D721Med (cell line): ENCODE results near the gene ENOX1.

Experiments used
- DNase-seq: peaks from one replicate; pipeline ENCODE4 v3.0.0; 2011; ENCODE audit warnings: low spot score; ENCODE audit not compliant: insufficient read length
- FAIRE-seq: peaks from 2 replicates; lab custom pipeline; 2011; peaks lifted over from hg19 to GRCh38; lab: Jason Lieb, UNC
- TF ChIP-seq, protein P1 (sequence below): IDR thresholded peaks from 2 replicates; pipeline ENCODE4 v1.5.1; 2012; ENCODE audit warnings: mild to moderate bottlenecking, control low read depth; ENCODE audit not compliant: insufficient read depth; ENCODE audit errors: missing control alignments

Gene ENOX1

DNA sequence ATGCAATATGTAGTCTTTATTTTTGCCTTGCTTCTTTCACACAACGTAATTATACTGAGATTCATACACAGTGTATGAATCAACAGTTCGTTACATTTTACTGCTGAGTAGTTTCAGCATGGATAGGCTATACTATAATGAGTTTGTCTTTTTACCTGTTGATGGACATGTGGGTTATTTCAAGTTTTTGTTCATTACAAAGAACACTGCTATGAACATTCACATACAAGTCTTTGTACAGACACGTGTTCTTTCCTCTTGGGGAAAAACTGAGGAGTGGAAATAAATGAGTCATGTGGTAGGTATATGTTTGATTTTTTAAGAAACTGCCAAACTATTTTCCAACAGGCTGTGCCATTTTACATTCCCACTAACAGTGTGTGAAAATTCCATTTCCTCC lies 35.1 kb downstream of the ENOX1 start:
- DNase-seq (no peak), FAIRE-seq (no peak)
- TF ChIP-seq, protein P1, sequence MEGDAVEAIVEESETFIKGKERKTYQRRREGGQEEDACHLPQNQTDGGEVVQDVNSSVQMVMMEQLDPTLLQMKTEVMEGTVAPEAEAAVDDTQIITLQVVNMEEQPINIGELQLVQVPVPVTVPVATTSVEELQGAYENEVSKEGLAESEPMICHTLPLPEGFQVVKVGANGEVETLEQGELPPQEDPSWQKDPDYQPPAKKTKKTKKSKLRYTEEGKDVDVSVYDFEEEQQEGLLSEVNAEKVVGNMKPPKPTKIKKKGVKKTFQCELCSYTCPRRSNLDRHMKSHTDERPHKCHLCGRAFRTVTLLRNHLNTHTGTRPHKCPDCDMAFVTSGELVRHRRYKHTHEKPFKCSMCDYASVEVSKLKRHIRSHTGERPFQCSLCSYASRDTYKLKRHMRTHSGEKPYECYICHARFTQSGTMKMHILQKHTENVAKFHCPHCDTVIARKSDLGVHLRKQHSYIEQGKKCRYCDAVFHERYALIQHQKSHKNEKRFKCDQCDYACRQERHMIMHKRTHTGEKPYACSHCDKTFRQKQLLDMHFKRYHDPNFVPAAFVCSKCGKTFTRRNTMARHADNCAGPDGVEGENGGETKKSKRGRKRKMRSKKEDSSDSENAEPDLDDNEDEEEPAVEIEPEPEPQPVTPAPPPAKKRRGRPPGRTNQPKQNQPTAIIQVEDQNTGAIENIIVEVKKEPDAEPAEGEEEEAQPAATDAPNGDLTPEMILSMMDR, result no peak

DNA sequence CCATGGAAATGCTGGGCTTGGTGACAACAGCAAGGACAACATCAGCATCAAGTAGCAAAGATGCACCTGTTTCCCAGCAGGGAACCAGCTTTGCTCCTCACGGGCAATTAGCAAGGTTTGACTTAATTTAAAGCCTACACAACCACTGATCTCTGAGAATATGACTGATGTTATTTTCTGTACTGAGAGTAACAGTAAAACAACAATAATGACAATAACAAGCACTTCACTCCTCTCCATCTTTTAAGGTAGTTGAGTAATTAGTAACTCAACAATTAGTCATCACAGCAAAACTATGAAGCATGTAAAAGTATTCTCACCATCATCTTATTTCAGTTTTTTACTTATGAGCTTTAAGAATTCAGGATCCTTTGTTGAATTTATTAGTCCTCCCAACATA lies 37.3 kb downstream of the ENOX1 start:
- TF ChIP-seq, protein P1, result no peak
- DNase-seq (no peak), FAIRE-seq (no peak)

DNA sequence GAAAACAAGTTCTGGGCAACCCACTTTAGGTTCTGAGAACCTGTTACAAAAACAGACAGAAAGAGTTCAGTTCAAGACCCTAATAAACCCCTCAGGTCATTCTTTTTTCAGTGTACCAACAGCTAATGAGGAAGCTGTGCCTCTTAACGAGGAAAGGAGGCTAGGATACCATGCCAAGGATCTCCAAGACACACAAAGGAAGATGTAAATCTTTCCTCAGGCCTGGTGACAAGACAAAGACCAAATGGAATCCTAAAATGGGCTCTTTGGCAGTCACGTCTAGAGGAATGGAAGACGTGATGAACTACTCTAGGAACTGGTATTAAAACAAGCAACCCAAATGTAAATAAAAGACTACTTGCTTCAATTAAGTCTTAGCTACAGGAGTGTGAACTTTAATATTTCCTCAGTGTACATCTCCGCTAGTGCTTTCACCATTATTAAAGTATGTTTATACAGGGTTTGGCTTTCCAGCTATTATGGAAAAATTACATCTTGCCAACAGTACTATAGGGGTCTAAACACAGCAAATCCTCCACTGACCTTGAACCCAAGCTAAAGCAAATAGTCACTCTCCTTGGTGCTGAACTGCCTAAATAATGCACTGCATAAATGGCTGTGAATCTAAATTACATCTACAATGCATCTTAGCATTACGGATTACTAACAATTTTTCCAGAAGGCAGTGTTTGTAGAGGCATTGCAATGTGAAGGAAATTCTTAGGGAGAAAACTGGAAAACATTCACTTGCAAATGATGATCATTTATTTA lies 42.3 kb downstream of the ENOX1 start:
- TF ChIP-seq, protein P1, result no peak
- no peak for DNase-seq
- FAIRE-seq, result no peak

DNA sequence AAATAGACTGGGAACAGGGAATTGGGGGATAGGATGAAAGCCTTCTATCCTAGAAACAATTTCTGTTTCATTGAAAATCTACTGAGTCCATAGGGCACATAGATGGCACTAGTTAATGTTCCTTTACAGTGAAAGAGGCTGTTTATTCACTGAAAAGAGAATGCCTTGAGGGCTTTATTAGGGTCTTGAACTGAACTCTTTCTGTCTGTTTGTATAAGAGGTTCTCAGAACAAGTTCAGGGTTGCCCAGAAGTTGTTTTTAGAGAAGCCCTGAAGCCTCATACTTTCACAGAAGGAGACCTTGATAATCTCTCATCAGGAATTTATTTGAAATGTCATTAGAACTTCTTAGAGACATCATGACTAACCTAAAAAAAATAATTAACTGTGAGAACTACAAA lies 43.9 kb downstream of the ENOX1 start:
- FAIRE-seq, result no peak
- no peak for DNase-seq
- TF ChIP-seq, protein P1, result no peak

DNA sequence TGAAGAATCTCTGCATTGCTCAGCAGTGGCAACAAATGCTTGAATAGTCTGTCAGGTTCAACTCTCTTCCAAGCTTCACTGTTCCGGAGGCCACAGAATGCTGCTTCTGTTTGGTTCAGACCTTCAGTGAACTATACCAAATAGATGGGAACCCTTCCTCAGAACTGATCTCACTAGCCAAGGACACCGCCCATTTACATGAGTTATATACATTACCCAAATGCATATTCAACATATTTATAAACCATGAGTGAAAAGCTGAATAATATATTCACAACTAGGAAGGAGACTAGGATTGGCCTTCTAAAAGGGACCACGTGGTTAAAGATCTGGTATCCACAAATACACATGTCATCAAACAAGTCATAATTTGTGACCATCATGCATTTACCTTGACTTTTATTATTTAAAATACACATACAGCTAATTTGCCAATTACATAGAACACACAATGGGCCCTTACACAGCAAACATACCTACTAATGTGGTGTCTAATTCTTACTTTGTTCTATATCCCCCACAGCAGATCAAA lies 49.3 kb downstream of the ENOX1 start:
- TF ChIP-seq, protein P1, result no peak
- DNase-seq, result no peak
- no peak for FAIRE-seq

DNA sequence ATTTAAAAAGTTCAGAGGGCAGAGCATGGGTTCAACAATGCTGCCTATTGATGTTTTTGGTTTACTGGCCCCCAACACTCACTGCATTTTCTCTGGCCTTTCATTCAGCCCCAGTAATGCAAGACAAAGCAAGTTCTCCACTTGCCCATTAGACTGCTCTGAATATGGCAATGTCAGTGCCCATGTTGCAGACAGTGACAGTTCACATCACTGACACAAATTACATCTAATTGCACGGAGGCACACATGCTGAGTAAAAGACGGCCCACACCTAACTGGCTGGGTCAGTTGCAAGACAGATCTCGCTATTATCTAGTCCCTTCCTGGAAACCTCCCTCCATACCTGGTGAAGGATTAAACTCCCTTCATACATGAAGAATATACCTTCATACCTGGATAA lies 54.0 kb downstream of the ENOX1 start:
- TF ChIP-seq, protein P1, result no peak
- DNase-seq (no peak), FAIRE-seq (no peak)

DNA sequence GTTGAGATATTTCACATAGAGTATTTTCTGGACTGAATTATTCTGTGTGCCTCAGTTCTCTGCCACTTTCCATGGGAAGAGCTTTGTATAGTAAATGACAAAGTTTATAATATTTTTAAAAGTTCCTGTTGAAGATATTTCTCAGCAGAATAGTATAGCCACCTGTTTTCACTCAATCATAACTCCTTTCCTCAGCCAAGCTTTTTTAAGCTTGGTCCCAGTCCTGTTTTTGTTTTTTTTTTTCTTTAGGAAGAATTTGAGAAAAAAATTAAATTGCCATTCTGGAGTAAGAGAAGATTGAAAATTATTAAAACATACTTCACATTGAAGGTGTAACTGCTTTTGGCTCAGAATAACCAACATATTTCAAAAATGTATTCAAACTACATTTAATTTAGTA lies 55.5 kb downstream of the ENOX1 start:
- TF ChIP-seq, protein P1, result no peak
- DNase-seq (no peak), FAIRE-seq (no peak)
